ENCODE results near the gene DHX38.

Gene DHX38

GRCh38 chr16:72084445-72084844 lies 9.2 kb upstream of the DHX38 start:
- no peak for DNase-seq (ENCODE audit: low spot score)

- DNase-seq (ENCODE audit: low spot score): no peak
Observed at GRCh38 chr16:72085002-72085401, 8.6 kb upstream of the DHX38 start.

GRCh38 chr16:72091217-72091616 lies 2.4 kb upstream of the DHX38 start:
- no peak for DNase-seq (ENCODE audit: low spot score)

- peak; percentile 10 for DNase-seq (ENCODE audit: low spot score)
Observed at GRCh38 chr16:72092832-72093447, 707 bp upstream of the DHX38 start.

- no peak for DNase-seq (ENCODE audit: low spot score)
Observed at GRCh38 chr16:72094266-72094610, 591 bp downstream of the DHX38 start.

GRCh38 chr16:72098936-72099335 lies 5.3 kb downstream of the DHX38 start:
- no peak for DNase-seq (ENCODE audit: low spot score)

- DNase-seq (ENCODE audit: low spot score): peak; percentile 60
Observed at GRCh38 chr16:72099377-72099818, 5.8 kb downstream of the DHX38 start.

- no peak for DNase-seq (ENCODE audit: low spot score)
Observed at GRCh38 chr16:72101195-72101594, 7.5 kb downstream of the DHX38 start.

GRCh38 chr16:72104905-72105304 lies 11.3 kb downstream of the DHX38 start:
- DNase-seq (ENCODE audit: low spot score): no peak

GRCh38 chr16:72105978-72106377 lies 12.3 kb downstream of the DHX38 start:
- DNase-seq (ENCODE audit: low spot score): no peak

- no peak for DNase-seq (ENCODE audit: low spot score)
Observed at GRCh38 chr16:72107371-72107770, 13.7 kb downstream of the DHX38 start.

GRCh38 chr16:72108353-72109102 lies 14.9 kb downstream of the DHX38 start:
- DNase-seq (ENCODE audit: low spot score): no peak

- DNase-seq (ENCODE audit: low spot score): no peak
Observed at GRCh38 chr16:72109300-72109699, 15.7 kb downstream of the DHX38 start.

GRCh38 chr16:72109966-72110530 lies 16.4 kb downstream of the DHX38 start:
- DNase-seq (ENCODE audit: low spot score): no peak

GRCh38 chr16:72110662-72111615 lies 17.3 kb downstream of the DHX38 start:
- DNase-seq (ENCODE audit: low spot score): no peak

- DNase-seq (ENCODE audit: low spot score): no peak
Observed at GRCh38 chr16:72111657-72112451, 18.2 kb downstream of the DHX38 start.

GRCh38 chr16:72112452-72112792 lies 18.8 kb downstream of the DHX38 start:
- DNase-seq (ENCODE audit: low spot score): no peak

GRCh38 chr16:72112906-72113615 lies 19.4 kb downstream of the DHX38 start:
- DNase-seq (ENCODE audit: low spot score): no peak

- DNase-seq (ENCODE audit: low spot score): no peak
Observed at GRCh38 chr16:72113616-72113945, 19.9 kb downstream of the DHX38 start.

GRCh38 chr16:72120026-72120425 lies 26.4 kb downstream of the DHX38 start:
- no peak for DNase-seq (ENCODE audit: low spot score)

- no peak for DNase-seq (ENCODE audit: low spot score)
Observed at GRCh38 chr16:72122308-72122707, 28.7 kb downstream of the DHX38 start.

All from activated CD4-positive, alpha-beta T cell treated with anti-CD3 and anti-CD28 coated beads, Interleukin-2, Interleukin-4, amounts not matched to agents 100 ng/mL and 50 ng/mL, durations not matched to agents 16 hours and 8 hours (primary cell).